Muscle of arm (tissue), 14 donors: ENCODE data around the gene KCNT2. TPM values are rescaled to one million over a fixed set of nuclear protein-coding genes. Genes with fewer than 3 reads are reported as not detected.
A peak's percentile ranks its signal among the peaks of the same experiment; 100 is the strongest.
"Not testable (repeated sequence)": the region's sequence is repeated elsewhere in the genome, so short reads cannot be mapped to it uniquely, and the experiment has no call there.

Experiments
- DNase-seq: peaks from one replicate; pipeline ENCODE4 v3.0.0-alpha.2; 2013
- long read RNA-seq, 11 donors: transcript quantifications; one replicate each; lab custom pipeline, GENCODE V29; 2026
- polyA plus RNA-seq, 12 donors: library from polyadenylated mRNA; unstranded; fragments of 120-200 nt; gene quantifications; one replicate each; pipeline ENCODE4 v1.2.1, GENCODE V29; 2013; ENCODE audit not compliant: insufficient read length in 12 of 12

The KCNT2 gene
- polyA plus RNA-seq: 10 to 100 TPM in 1 of 12 donors, 1 to 10 TPM in 10, not detected in 1; 5.0 to 10.8 (median 7.7) TPM
- long read RNA-seq, donor 1: 0 reads
- long read RNA-seq, donor 2: 0 reads
- long read RNA-seq, donor 3: 0 reads
- long read RNA-seq, donor 4: 0 reads
- long read RNA-seq, donor 5: 0 reads
- long read RNA-seq, donor 6: 0 reads
- long read RNA-seq, donor 7: 0 reads
- long read RNA-seq, donor 8: 0 reads
- long read RNA-seq, donor 9: 0 reads
- long read RNA-seq, donor 10: 0 reads
- long read RNA-seq, donor 11: 0 reads

DNA sequence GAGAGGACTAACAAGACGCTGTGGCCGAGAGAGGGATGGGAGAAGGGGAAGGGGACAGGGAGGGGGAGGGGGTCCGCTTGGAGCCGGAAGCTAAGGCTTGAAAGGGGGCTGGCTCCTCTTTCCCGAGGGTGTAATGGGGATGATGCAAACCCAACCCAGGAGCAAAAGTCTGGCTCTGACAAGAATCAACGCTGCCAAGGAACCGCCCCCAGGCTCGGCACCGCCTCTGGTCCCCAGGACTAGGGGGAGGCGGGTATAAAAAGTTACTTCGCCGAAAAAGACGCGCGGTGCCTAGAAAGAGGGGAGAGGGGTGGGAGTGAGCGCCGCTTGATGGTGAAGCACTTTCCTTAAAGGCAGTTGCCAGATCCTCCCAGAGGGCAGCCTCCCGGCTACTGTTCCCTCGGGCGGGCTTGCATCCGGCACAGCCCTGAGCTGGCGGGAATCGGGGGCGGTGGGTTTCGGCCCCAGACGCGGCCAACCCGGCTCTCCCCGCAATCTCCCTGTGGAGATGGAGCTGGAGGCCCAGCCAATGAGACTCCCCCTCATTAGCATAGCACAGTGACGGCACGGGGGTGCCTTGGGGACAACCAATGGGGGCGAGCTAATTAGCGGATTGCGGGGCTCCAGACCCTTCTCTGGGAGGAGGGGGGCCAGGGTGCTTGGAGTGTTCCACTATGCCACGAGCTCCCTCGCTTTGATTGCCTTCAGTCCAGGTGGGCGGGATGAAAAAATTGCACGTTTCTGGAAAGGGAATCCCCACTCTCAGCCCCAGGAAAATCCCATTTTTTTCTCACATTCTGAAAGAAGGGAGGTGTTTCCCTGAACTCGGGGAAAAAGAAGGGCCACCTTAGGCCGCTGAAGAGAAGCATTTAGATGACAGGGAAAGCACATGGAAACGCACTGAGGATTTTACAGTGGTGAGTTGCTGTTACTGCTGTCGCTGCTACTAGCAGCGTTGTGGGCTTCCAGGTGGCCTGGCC, at the start of gene KCNT2:
TSS of gene KCNT2 (minus strand) at position 51 of the 980 bp plus-strand sequence. CDS start 131 bp downstream, outside the sequence.
- peak; percentile 83 for DNase-seq

DNA sequence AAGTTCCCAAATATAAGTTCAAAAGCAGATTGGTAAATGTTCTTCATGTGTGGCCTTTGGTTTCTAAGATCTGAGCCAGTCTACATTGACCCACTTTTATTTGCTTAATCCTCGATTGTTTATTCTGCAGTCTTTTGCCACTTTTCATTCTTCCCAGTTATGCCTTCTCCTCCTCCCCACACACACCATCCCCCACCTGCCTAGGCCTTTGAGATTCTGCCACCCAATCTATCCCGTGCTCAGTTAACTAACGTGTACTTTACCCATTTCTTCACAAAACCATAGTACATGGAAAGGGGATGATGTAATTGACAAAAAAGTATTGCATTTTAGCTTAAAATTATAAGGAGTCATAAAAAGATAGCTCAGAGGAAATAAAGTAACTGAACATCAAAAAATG, 47.3 kb upstream of the KCNT2 start:
- DNase-seq: no peak

DNA sequence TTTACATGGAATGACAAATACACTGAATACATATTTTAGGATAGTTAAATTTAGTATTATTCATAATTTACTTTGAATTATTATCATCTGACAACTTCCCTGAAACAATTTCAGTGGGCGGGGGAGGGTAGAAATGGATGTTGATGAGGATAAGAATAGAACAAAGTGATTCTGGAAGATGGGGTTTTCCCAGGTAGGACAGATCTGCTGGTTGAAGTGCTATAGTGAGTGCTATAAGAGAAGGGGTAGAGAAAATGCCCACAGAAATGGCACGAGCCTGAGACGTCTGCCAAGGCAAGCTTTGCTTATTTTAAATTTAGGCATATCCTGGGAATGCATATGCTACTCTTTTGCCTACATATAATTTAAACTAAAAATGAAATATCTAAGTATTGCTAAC, 46.8 kb upstream of the KCNT2 start:
- DNase-seq: no peak

DNA sequence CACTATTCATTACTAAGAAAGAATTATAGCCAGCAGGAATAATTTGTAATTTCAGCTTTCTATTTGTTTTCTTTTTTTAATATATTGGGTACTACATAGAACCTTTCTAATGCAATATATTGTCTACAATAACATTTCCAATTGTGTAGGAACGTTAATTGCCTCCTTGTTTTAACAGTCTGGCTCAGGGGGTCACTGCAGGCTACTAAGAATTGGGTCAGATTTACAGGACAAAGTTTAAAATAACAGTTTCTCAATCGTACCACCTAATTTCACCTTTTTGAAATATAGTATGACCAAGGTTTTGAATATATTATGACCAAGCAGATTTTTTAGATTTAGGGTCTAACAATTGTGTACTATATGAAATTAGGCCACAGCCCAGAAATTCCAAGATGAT, 46.0 kb upstream of the KCNT2 start:
- DNase-seq: no peak

DNA sequence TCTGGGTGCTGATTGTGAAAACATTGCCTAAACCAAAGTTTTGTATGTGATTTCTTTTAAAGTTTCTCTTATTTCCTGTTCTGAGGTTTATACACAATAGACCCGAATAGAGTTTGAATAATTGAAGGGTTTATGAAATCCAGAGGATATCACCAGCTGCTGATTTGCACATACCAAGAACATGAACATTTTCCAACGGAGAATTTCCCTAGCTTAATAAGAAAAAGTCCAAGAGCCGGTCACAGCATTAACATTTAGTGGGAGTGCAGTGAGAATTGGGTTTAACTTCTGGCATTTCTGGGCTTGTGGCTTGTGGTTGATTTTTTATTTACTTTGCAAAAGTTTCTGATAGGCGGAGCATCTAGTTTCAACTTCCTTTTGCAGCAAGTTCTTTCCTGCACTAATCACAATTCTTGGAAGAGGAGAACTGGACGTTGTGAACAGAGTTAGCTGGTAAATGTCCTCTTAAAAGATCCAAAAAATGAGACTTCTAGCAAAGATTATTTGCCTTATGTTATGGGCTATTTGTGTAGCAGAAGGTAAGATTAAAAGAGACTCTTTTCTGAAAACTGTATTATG, 43.5 kb upstream of the KCNT2 start, which contains the start of gene CFH:
TSS of gene CFH (plus strand) at position 407 of the 579 bp plus-strand sequence. CDS start at position 482, 75 bp downstream.
- peak; percentile 70 for DNase-seq

DNA sequence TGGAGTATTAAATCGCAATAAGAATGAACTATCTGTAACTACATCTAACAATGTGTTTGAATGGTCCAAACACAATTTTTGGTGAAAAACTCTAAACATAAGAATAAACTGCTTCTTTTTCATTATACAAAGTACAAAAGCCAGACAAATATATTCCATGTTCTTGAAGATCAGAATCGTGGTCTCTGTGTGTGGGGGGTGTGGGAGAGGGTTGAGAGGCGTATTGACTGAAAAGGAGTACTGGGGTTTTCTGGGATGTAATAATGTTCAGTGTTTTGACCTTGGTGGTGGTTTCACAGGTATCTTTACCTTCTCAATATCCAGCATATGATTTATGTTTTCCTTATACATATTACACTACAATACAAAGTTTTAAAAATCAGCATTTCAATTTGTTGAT, 42.8 kb upstream of the KCNT2 start:
- no peak for DNase-seq

DNA sequence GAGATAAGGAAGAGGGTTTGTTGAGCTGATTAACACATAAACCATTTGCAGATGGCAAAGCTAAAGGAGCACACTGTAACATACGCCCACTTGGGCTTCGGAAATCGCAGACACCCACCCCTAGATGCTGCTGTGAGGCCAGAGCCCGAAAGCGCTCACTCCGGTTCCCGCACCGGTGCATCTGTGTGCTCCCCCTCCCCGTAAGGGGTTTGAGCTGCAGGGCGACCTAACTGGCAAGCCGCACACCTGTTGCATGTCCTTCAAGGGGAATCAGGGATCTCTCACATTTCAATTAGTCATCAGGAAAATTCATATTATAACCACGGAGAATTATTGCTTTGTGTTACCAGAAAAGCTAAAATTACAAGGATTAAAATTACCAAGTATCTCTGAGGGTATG, 42.2 kb upstream of the KCNT2 start:
- DNase-seq: no peak

DNA sequence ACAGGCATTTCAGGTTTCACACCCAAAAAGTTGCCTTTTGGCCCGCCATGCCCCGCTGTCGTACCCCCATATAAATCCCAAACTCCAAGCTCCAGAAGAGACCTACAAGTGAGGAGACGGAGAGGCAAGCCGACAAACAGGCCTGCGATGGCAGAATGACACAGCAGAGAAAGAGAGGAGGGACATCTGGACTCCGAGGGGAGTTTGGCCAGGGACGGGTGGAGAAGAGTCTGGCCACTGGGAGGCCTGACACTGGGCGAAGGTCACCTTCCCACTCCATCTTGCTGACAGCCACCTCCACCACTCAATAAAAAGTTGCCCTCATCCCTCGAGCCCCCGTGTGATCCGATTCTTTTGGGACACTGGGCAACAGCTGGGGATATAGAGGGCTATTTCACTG, 41.8 kb upstream of the KCNT2 start:
- DNase-seq: no peak

DNA sequence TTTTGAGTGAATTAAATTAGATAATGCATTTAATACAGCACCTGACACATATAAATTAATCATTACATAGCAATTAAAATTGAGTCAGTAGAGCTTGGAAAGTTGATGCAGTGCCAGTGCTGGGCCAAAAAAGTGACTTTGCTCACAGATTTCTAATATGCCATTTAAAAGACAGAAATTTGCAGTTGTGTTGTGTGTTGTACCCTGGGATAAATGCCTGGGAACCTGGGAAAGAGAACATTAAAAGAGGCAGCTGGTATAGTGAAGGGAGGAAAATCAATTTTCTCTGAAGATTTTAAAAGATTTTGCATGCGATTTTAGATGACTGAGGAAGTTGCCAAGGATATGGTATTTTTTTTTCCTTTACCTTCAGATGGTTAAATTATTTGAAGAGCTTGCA, 32.7 kb upstream of the KCNT2 start:
- no peak for DNase-seq

DNA sequence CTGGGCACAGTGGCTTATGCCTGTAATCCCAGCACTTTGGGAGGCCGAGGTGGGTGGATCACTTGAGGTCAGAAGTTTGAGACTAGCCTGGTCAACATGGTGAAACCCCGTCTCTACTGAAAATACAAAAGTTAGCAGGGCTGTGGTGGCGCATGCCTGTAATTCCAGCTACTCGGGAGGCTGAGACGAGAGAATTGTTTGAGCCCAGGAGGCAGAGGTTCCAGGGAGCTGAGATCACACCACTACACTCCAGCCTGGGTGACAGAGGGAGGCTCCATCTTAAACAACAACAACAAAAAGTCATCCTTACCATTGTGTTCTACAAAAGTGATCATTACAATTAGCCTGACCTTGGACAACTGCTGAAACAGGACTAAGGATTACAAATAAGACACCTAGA, 31.1 kb upstream of the KCNT2 start:
- DNase-seq: not testable (repeated sequence)

DNA sequence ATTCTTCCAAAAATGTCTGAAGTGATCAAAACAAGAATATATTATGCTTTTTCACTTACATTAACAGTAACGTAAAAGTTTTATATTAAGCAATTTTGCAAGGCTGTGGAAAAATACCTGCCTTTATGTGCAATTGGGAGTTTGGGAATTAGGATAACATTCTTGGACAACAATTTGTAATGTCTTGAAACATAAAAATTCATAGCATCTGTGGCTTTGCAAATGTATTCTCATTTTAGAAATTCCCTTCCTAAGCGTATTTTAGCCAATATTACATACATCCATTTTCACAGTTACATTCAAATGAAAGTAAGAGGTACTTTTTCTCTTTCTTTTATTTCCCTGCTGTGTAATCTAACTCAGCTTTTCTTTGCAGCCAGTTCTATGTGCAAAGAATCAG, 30.2 kb upstream of the KCNT2 start:
- DNase-seq: no peak

DNA sequence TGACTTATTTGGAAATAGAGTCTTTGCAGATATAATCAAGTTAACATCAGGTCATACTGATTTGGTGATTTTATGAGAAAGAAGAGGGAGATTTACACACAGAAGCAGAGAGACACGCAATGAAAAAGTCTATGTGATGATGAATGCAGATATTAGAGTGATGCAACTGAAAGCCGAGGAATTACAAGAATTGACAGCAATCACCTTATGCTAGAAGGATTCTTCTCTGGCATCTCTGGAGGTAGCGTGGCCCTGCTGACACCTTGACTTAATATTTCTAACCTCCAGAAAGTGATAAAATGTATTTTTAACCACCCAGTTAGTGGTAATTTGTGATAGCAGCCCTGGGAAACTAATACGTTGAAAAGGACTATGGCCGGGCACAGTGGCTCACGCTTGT, 29.4 kb upstream of the KCNT2 start:
- no peak for DNase-seq

DNA sequence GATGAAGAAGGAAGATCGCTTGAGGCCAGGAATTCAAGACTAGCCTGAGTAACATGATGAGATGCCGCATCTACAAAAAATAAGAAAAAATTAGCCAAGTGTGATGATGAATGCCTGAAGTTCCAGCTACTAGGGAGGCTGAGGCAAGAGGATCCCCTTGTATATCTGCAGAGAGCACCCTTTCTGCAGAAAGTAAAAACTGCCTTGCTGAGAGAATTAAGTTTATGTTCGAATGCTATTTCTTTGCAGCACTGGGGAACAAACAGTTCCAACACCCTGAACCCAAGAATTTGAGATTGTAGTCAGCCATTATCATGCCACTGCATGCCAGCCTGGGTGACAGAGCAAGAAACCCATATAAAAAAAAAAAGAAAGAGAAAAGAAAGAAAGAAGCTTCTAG, 20.6 kb upstream of the KCNT2 start:
- DNase-seq: no peak

DNA sequence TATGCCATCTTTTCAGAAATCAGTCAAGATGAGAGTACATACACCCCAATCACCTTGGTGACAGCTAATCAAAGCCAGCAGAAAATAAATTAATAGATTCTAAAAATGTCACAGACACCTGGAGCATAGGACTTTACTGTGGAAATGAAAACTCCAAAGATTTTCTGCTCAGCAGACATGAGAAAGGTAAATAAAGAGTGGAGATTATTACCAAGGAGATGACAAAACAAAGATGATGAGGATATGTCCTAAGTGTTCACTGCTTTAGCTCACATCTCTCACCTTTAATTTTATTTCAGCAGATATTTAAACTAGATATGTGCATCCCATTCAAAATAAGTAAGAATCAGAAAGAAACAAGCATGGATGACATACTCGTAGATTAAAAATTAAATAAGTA, 14.8 kb upstream of the KCNT2 start:
- DNase-seq: no peak

DNA sequence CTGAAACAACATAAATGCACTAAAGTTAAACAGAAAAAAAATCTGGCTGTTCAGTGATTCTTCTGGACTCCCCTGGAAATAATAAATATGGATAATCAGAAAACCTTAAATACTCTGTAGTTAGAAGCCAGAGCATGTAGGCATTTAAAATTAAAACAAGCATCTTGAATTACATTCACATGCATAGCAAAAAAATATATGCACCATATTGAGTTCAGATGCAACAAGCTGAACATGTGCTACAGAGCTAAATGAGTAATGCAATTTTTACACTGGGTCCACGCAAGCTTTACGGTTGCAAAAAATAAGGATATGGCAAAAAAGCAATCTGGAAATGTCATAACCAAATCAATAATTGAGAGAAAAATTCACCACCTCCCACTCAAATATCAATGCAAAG, 11.5 kb upstream of the KCNT2 start:
- DNase-seq: no peak

DNA sequence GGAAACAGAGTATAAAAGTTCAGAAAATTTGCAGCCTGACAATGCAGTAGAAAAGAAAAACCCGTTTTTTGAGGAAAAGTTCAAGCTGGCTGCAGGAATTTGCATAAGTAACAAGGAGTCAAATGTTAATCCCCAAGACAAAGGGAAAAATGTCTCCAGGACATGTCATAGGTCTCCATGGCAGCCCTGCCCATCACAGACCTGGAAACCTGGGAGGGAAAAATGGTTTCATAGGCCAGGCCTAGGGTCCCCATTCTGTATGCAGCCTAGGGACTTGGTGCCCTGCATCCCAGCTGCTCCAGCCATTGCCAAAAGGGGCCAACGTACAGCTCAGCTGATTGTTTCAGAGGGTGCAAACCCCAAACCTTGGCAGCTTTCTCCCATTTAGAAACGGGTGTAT, 3.6 kb upstream of the KCNT2 start:
- no peak for DNase-seq

DNA sequence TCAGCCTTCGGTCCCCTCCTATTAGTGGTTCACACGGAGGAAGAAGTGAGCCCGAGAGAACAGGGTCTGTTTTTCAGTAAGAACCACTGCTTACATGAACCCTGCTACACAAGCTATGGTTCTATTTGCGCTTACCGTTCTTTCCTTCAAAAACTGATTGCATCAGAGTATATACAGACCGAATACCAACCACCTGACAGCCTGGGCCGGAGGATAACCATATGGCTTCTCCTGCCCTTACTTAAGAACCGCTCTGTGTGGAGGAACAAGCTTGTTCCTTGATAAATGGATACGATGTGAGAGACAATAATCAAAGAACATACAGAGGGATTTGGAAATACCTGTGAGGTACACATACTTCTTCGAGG, 1.1 kb upstream of the KCNT2 start:
- no peak for DNase-seq

DNA sequence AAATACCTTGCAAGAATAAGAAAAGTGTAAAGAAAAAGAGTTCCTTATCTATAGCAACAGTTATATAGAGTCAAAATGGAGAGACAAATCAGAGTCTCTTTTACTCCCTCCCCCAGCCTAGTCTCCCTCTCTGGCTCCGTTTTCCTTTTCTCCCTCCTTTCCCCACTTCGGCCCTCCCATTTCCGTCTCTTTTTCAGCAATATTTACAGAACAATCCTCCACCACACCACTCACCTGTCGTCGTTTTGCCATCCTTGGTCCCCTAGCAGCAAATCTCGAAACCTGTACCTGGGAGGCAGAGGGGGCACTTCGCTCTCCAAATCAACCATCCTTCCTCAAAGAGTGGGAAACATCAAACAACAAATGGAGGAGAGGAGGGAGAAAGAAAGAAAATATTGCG, 259 bp downstream of the KCNT2 start:
- DNase-seq: no peak

DNA sequence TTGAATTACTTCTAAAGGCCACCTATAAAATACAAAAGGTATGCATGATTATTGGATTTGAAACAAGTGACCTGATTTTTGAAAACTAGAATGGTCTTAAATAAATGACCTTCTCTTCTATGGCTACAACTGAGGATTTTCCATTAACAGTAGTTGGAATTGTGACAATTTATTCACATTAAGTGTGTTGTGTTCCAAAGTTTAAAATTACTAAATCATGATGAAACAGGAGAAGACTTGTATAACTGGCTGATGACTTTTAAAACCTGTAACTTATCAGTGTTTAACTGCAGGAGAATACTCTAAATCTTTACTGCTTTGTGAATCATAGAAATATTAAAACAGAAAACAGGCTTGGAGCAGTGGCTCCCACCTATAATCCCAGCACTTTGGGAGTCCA, 4.6 kb downstream of the KCNT2 start:
- no peak for DNase-seq

DNA sequence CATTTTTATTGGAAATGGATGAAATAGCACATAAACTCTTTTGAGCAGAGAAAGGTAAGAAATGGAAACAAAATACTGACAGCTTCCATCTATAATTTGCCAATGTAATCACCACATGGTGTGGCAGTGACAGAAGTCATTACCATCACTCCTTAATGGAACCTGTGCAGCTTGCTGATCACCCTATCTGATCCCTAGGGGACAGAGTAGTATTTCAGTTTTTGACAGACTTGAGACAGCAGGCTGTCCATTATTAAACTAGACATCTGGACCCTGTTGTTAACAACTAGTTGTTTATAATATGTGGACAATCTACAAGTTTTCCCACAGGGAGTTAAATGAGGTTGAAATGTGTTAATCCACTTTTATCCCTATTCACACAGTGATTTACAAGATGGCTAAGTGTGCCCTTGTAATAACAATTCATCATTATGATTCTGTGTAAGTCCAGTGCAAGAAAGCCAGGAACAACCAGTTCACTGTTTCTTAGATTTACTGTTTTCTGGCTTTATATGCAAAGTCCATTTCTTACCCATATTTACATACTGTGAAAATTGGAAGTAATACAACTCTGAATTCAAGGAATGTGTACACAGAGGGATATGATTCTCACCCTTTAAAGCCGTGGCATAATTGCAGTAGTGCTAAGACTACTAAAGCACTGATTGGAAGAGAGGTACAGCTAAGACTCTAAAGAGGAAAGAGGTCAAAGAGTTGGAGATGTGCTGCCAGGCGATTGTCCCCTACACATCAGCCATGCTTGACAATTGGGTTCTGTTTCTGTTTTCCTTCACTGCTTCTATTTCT, 9.1 kb downstream of the KCNT2 start:
- no peak for DNase-seq

DNA sequence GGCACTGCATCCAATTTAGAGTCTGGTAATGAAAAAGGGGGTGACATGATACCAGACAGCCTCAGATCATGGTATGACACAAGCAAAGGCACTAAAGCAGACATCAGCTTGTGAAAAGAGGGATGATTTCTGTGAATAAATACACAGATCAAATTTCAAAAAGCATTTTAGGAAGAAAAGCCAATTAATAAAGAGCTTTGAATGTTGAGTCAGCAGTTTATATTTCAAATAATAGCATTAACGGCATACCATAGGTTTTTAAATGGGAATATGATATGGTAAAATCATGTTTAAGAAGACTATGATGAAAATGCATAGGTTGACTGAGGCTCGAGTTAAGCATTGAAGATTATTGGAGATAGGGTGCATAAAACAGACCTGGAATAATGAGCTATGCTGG, 13.5 kb downstream of the KCNT2 start:
- DNase-seq: no peak

DNA sequence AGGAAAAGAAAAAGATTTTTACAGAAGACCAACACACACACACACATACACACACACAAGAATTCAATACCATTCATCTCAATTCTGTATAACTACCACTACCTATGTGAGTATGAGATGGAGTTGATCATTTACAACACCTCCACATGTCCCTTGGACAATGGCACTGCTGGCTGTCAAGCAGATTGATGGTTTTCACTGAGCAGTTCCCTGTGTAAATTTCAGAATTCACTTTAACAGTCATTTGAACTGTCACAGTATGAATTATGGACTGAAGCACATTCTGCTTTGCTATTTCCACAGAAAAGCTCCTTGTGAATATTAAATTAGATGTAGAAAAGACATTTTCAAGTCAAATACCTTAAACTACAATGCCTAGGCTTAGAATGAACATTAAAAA, 14.3 kb downstream of the KCNT2 start:
- no peak for DNase-seq
